Psoas muscle (tissue), 8 donors: Measurements from ENCODE around the gene TENT4B. TPM values are rescaled to one million over a fixed set of nuclear protein-coding genes. Genes with fewer than 3 reads are reported as not detected.
A peak's percentile ranks its signal among the peaks of the same experiment; 100 is the strongest.

Source experiments
- ATAC-seq, 4 donors: fragments of 200-7000 bp; cut with Tn5 transposase; one replicate each; pipeline ENCODE4 v1.9.1; 2020; ENCODE audit warnings: moderate library complexity in 3 of 4, mild to moderate bottlenecking in 2 of 4
- DNase-seq, 2 donors: peaks; one replicate each; pipeline ENCODE4 v3.0.0-alpha.2; 2020
- H3K27ac ChIP-seq: fragments of 200-600 bp; one replicate; pipeline ENCODE4 v1.8.0; 2022
- H3K27me3 ChIP-seq, 3 donors: fragments of 200-600 bp in 1 of 3; one replicate each; pipeline versions ENCODE4 v1.6.1 to v1.8.0; 2013 to 2022; ENCODE audit warnings: low read length in 2 of 3, mild to moderate bottlenecking in 2 of 3, moderate library complexity in 1 of 3; ENCODE audit not compliant: insufficient read depth in 3 of 3
- H3K36me3 ChIP-seq, 2 donors: fragments of 200-600 bp in 1 of 2; one replicate each; pipeline versions ENCODE4 v1.6.1 to v1.8.0; 2013 to 2022; ENCODE audit warnings: low read depth in 1 of 2, mild to moderate bottlenecking in 1 of 2, moderate library complexity in 1 of 2; ENCODE audit not compliant: insufficient read depth in 1 of 2
- H3K4me1 ChIP-seq: fragments of 200-600 bp; one replicate; pipeline ENCODE4 v1.8.0; 2022
- H3K4me3 ChIP-seq: fragments of 200-600 bp; one replicate; pipeline ENCODE4 v1.8.0; 2022; ENCODE audit warnings: mild to moderate bottlenecking
- H3K9me3 ChIP-seq: fragments of 200-600 bp; one replicate; pipeline ENCODE4 v1.8.0; 2022
- WGBS, 3 donors: extraction: QIAGEN DNeasy Blood & Tissue Kit; methylation state at CpG; one replicate each; pipeline versions ENCODE4 v1.1.6 to v1.1.7; 2013; 5-methylcytosine and 5-hydroxymethylcytosine counted together
- intact Hi-C, 2 donors: fragments of 100-400 bp; cut with DNase I; formaldehyde crosslinking; loops; one replicate each; pipeline versions ENCODE4 v1.11.0 to v1.14.2; 2022
- polyA plus RNA-seq, 3 donors: library from polyadenylated mRNA; stranded (reverse); fragments of 200-250 nt; gene quantifications; one replicate each; pipeline ENCODE4 v1.2.3, GENCODE V29; 2013
- total RNA-seq, 4 donors: library from RNA; stranded (reverse); fragmentation: NEBNext Ultra II Directional in 2 of 4; extraction: Animal tissue kit (Norgen Biotek cat#: 25700) in 2 of 4; gene quantifications; one replicate each; pipeline versions ENCODE4 v1.2.1 to v1.2.4, GENCODE V29; 2021 to 2023
- TF ChIP-seq, protein P1 (sequence below): fragments of 200-600 bp; IDR thresholded peaks from one replicate; pipeline ENCODE4 v1.8.0; 2022; ENCODE audit warnings: antibody characterized with exemption
- donor health status: healthy with polysubstance abuse.
- donor health status: DM: no; HTN: no; CAD: no; lungs with moderate emphysema.
- donor health status: Bipolar disorder and iron deficiency.
- donor health status: healthy.
- donor health status: DM: yes; HTN: yes; CAD: no.
- donor health status: DM: no; HTN: no; CAD: no.
- donor health status: DM: no; HTN: no; CAD: no.
- donor health status: DM: yes; HTN: yes; CAD: no.

The TENT4B gene
- total and polyA plus RNA-seq, 7 donors = 3.5 to 9.7 (median 7.1) TPM

DNA sequence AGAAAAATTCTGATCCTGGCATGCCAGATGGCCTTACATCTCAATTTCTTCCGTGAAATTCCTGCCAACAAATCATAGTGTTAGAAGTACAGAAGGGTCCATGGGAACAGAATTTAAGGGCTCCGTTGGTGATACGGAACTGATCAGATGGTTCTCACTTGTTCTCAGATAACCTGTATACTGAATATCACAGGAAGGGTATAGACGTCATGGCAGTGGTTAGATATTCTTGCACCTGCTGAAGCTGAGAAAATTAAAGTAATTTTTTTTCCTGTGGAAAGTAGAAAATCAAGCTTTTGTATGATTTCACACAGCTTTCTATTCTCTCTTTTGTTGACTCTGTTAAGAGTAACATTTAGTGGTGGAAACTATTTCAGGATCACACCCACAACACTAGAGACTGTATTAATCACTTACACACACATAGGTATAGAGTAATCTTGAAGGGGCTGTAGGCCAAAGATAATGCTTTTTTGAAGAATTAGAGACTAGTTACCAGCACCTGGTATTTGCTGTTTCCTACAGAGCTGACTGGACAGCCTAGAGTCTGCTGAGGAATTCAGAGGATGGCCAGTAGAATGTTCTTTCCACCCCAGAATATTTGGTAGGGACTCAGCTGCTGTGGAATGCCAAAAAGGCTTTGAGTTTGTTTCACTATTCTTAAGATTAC, 7.5 kb downstream of the TENT4B start:
- TF ChIP-seq, protein P1, sequence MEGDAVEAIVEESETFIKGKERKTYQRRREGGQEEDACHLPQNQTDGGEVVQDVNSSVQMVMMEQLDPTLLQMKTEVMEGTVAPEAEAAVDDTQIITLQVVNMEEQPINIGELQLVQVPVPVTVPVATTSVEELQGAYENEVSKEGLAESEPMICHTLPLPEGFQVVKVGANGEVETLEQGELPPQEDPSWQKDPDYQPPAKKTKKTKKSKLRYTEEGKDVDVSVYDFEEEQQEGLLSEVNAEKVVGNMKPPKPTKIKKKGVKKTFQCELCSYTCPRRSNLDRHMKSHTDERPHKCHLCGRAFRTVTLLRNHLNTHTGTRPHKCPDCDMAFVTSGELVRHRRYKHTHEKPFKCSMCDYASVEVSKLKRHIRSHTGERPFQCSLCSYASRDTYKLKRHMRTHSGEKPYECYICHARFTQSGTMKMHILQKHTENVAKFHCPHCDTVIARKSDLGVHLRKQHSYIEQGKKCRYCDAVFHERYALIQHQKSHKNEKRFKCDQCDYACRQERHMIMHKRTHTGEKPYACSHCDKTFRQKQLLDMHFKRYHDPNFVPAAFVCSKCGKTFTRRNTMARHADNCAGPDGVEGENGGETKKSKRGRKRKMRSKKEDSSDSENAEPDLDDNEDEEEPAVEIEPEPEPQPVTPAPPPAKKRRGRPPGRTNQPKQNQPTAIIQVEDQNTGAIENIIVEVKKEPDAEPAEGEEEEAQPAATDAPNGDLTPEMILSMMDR = no peak
- intact Hi-C loops = no loop called here
- Histone ChIP-seq H3K36me3 (peaks cover 0 to 2% of the 10 kb centered on the region in 2 donors), H3K4me3 (no peak overlapping the region), H3K27me3 (no peaks in the 10 kb centered on the region), H3K27ac (no peak overlapping the region), H3K4me1 (peaks cover 49% of the 10 kb centered on the region), H3K9me3 (no peaks in the 10 kb centered on the region)
- peak in 1 of 4 donors; percentile 27 for ATAC-seq
- no peak for DNase-seq
- WGBS, 3 donors = 39 to 67% (median 44%) methylated on average over 4 of the region's 4 CpGs

DNA sequence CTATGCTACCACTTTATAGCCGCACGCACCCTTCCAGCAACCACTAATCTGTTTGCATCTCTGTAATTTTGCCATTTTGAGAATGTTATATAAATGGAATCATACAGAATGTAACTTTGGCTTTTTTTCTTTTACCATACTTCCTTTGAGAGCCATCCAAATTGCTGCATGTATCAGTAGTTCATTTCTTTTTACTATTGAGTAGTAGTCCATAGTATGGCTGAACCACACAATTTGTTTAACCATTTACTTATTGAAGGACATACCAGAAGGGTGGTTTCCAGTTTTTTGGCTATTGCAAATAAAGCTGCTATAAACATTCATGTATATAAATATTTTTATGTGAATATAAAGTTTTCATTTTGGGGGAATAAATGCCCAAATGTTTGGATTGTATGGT, 8.8 kb downstream of the TENT4B start:
- H3K36me3 ChIP-seq = peaks cover 0 to 2% of the 10 kb centered on the region in 2 donors
- TF ChIP-seq, protein P1 = no peak
- intact Hi-C loops = no loop called here
- no peak overlapping the region for H3K27ac ChIP-seq
- H3K4me1 ChIP-seq = peaks cover 41% of the 10 kb centered on the region
- no peak for DNase-seq
- H3K4me3 ChIP-seq = no peak overlapping the region
- ATAC-seq = no peak
- no peaks in the 10 kb centered on the region for H3K9me3 ChIP-seq
- WGBS, 3 donors = 95 to 98% (median 98%) methylated on average over 2 of the region's 2 CpGs
- no peaks in the 10 kb centered on the region for H3K27me3 ChIP-seq

DNA sequence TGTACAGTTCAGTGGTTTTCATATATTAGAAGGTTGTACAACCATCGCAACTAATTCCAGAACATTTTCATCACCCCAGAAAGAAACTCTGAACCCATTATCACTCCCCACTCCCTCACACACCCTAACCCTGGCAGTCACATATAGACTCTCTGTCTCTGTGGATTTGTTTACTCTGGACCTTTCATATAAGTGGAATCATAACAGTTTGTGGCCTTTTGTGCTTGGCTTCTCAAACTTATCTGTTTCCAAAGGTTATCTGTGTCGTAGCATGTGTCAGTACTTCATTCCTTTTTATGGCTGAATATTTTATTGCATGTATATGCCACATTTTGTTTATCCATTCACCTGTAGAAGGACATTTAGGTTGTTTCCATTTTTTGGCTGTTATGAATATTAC, 12.4 kb downstream of the TENT4B start:
- intact Hi-C loops = no loop called here
- H3K27me3 ChIP-seq = no peaks in the 10 kb centered on the region
- peaks cover 0 to 2% of the 10 kb centered on the region in 2 donors for H3K36me3 ChIP-seq
- H3K4me3 ChIP-seq = no peak overlapping the region
- 79 to 90% (median 86%) methylated on average over 2 of the region's 2 CpGs for WGBS, 3 donors
- no peak overlapping the region for H3K27ac ChIP-seq
- DNase-seq = no peak
- TF ChIP-seq, protein P1 = no peak
- no peak for ATAC-seq
- peaks cover 31% of the 10 kb centered on the region for H3K4me1 ChIP-seq
- H3K9me3 ChIP-seq = no peaks in the 10 kb centered on the region

DNA sequence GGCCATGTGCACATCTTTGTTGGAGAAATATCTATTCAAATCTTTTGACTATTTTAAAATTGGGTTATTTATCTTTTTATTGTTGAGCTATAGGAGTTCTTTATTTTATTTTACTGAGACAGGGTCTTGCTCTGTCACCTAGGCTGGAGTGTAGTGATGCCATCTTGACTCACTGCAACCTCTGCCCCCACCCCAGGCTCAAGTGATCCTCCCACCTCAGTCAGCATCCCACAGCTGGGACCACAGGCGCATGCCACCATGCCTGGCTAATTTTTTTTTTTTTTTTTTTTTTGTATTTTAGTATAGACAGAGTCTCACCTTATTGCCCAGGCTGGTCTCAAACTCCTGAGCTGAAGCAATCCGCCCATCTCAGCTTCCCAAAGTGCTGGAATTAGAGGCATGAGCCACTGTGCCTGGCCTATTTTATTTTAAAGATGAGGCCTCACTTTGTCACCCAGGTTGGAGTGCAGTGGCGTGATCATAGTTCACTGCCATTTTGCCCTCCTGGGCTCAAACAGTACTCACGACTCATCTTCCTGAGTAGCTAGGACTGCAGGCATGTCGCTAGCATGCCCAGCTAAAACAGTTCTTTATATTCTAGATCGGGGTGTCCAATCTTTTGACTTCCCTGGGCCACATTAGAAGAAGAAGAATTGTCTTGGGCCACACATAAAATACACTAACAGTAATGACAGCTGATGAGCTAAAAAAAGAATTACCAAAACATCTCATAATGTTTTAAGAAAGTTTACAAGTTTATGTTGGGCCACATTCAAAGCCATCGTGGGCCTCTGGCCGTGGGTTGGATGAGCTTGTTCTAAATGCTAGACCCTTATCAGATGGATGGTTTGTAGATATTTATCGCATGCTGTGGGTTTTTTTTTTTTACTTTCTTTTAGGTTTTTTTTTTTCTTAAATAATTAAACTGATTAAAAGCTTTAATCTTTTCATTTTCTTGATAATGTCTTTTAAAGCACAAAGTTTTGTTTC, 13.7 kb downstream of the TENT4B start:
- no peaks in the 10 kb centered on the region for H3K27me3 ChIP-seq
- H3K4me1 ChIP-seq = peaks cover 20% of the 10 kb centered on the region
- 69 to 85% (median 72%) methylated on average over 9 of the region's 9 CpGs for WGBS, 3 donors
- no peak overlapping the region for H3K27ac ChIP-seq
- TF ChIP-seq, protein P1 = no peak
- no peaks in the 10 kb centered on the region for H3K9me3 ChIP-seq
- H3K4me3 ChIP-seq = no peak overlapping the region
- DNase-seq = no peak
- intact Hi-C loops = no loop called here
- ATAC-seq = peak in 3 of 4 donors; percentile 32 to 71 (median 69)
- no peaks in the 10 kb centered on the region for H3K36me3 ChIP-seq
